Body of pancreas (tissue), 4 donors: ENCODE results near the gene IGSF9.

Experiments
- CTCF ChIP-seq, 7 experiments: fragments of 450-650 bp in 4 of 7; fragments of 200-600 bp in 3 of 7; sonication (generic) in 3 of 7; IDR thresholded peaks; one replicate each; pipeline ENCODE4 v1.5.1; 2016 to 2019; ENCODE audit warnings: antibody characterized with exemption in 7 of 7
- POLR2A ChIP-seq, 3 donors: fragments of 450-650 bp; IDR thresholded peaks; one replicate each; pipeline ENCODE4 v1.6.1; 2016; ENCODE audit warnings: antibody characterized with exemption in 3 of 3, mild to moderate bottlenecking in 2 of 3

GRCh38 chr1:159930634-159931033 is 14.8 kb downstream of the IGSF9 start:
- TF ChIP-seq CTCF (IDR thresholded peaks at IDR 0.05) (no peak), POLR2A (IDR thresholded peaks at IDR 0.05) (no peak)
